Caco-2 (cell line): ENCODE measurements around the gene ITPR3. TPM values are rescaled to one million over a fixed set of nuclear protein-coding genes. Genes with fewer than 3 reads are reported as not detected.

Experiments used
- BruUV-seq: library from RNA; stranded (reverse); fragments of 400-500 nt; replicated peaks from 2 replicates; lab custom pipeline; 2021; lab: Mats Ljungman, UMichigan
- CTCF ChIA-PET: fragments of 300-600 bp; sonication (Branson Sonifier 250); formaldehyde crosslinking; loops from one replicate; lab custom pipeline; 2022; ENCODE audit warnings: antibody characterized with exemption; lab: Charles Lee
- POLR2A ChIA-PET: fragments of 300-600 bp; sonication (Branson Sonifier 250); formaldehyde crosslinking; loops from one replicate; lab custom pipeline; 2022; ENCODE audit warnings: antibody characterized with exemption; lab: Charles Lee
- DNase-seq, 2 experiments: peaks; one replicate each; pipeline versions ENCODE4 v3.0.0 to v3.0.0-alpha.2; 2020 to 2022
- H3K27me3 ChIP-seq: replicated peaks from 2 replicates; pipeline ENCODE4 v1.6.0; 2011; ENCODE audit warnings: low read length; ENCODE audit not compliant: control insufficient read depth, insufficient read depth
- H3K36me3 ChIP-seq: 2 replicates; pipeline ENCODE4 v1.5.1; 2011; ENCODE audit warnings: low read length; ENCODE audit not compliant: control insufficient read depth, insufficient read depth
- H3K4me1 ChIP-seq: fragments of 250-450 bp; sonication (Bioruptor Pico); 2 replicates; pipeline ENCODE4 v1.5.1; 2020; ENCODE audit warnings: mild to moderate bottlenecking
- H3K4me3 ChIP-seq: 2 replicates; pipeline ENCODE4 v1.5.1; 2011; ENCODE audit warnings: low read depth, mild to moderate bottlenecking, control low read depth, low read length
- H3K9me3 ChIP-seq: fragments of 250-450 bp; sonication (Bioruptor Pico); 2 replicates; pipeline ENCODE4 v1.5.1; 2020; ENCODE audit warnings: mild to moderate bottlenecking, moderate library complexity
- H3K27ac Mint-ChIP-seq: one replicate; pipeline ENCODE4 v1.8.0; 2022; ENCODE audit warnings: mixed read lengths; ENCODE audit not compliant: unreplicated experiment
- H3K27me3 Mint-ChIP-seq: one replicate; pipeline ENCODE4 v1.8.0; 2022; ENCODE audit warnings: mixed read lengths; ENCODE audit not compliant: insufficient read depth, unreplicated experiment
- H3K36me3 Mint-ChIP-seq: one replicate; pipeline ENCODE4 v1.8.0; 2022; ENCODE audit warnings: mild to moderate bottlenecking, mixed read lengths; ENCODE audit not compliant: insufficient read depth, unreplicated experiment
- H3K4me1 Mint-ChIP-seq: one replicate; pipeline ENCODE4 v1.8.0; 2022; ENCODE audit warnings: low read depth, mixed read lengths; ENCODE audit not compliant: unreplicated experiment
- H3K4me3 Mint-ChIP-seq: one replicate; pipeline ENCODE4 v1.8.0; 2022; ENCODE audit warnings: mild to moderate bottlenecking, moderate library complexity, mixed read lengths; ENCODE audit not compliant: unreplicated experiment
- H3K9me3 Mint-ChIP-seq: one replicate; pipeline ENCODE4 v1.8.0; 2022; ENCODE audit warnings: mixed read lengths; ENCODE audit not compliant: unreplicated experiment
- CTCF ChIP-seq, 2 experiments: fragments of 200-600 bp in 1 of 2; IDR thresholded peaks; 1 replicate in 1 of 2; 2 replicates in 1 of 2; pipeline versions ENCODE4 v1.5.1 to v1.8.0; 2011 to 2022; ENCODE audit warnings: antibody characterized with exemption in 1 of 2, control low read depth in 1 of 2, inconsistent platforms in 1 of 2, low read depth in 1 of 2, low read length in 1 of 2, mild to moderate bottlenecking in 1 of 2, moderate library complexity in 1 of 2; ENCODE audit not compliant: insufficient read depth in 1 of 2, severe bottlenecking in 1 of 2, unreplicated experiment in 1 of 2
- intact Hi-C: fragments of 100-400 bp; cut with micrococcal nuclease; formaldehyde crosslinking; loops from one replicate; pipeline ENCODE4 v1.10.0; 2022; ENCODE audit not compliant: unreplicated experiment
- total RNA-seq: library from RNA; stranded (reverse); gene quantifications from 2 replicates; pipeline ENCODE4 v1.2.3, GENCODE V29; 2022

ITPR3 gene
- total RNA-seq, 1 experiment from 2014 or later: 42.1 TPM

- Histone ChIP-seq H3K4me3 (no peak overlapping the region), H3K36me3 (peaks cover 7% of the 10 kb centered on the region), H3K27me3 (no peaks in the 10 kb centered on the region), H3K9me3 (no peaks in the 10 kb centered on the region), H3K4me1 (no peaks in the 10 kb centered on the region)
- no TSS peak for BruUV-seq
- no peak for TF ChIP-seq CTCF (IDR thresholded peaks at IDR 0.05; ENCODE audit: insufficient read depth in 1 of 2, low read depth in 1 of 2, low read length in 1 of 2, severe bottlenecking in 1 of 2, unreplicated experiment in 1 of 2)
- Mint-ChIP-seq H3K4me3 (no peak overlapping the region), H3K9me3 (no peaks in the 10 kb centered on the region), H3K36me3 (peaks cover 32% of the 10 kb centered on the region), H3K27ac (no peak overlapping the region), H3K27me3 (no peaks in the 10 kb centered on the region), H3K4me1 (no peaks in the 10 kb centered on the region)
- ChIA-PET CTCF (interaction anchor here (0.6 kb wide), 1 partner anchor 34 kb away, joined by 5 read pairs; the partner anchor contains the start of gene UQCC2), POLR2A (no interaction called here)
- no peak for DNase-seq
- intact Hi-C loops: no loop called here
Observed at GRCh38 chr6:33677143-33677660, 56.1 kb downstream of the ITPR3 start.

- Mint-ChIP-seq H3K9me3 (no peaks in the 10 kb centered on the region), H3K27me3 (no peaks in the 10 kb centered on the region), H3K36me3 (peaks cover 32% of the 10 kb centered on the region), H3K4me3 (no peak overlapping the region), H3K4me1 (no peaks in the 10 kb centered on the region), H3K27ac (no peak overlapping the region)
- ChIA-PET CTCF (no interaction called here), POLR2A (no interaction called here)
- Histone ChIP-seq H3K27me3 (no peaks in the 10 kb centered on the region), H3K4me1 (no peaks in the 10 kb centered on the region), H3K4me3 (no peak overlapping the region), H3K36me3 (peaks cover 7% of the 10 kb centered on the region), H3K9me3 (no peaks in the 10 kb centered on the region)
- intact Hi-C loops: no loop called here
- DNase-seq: no peak
- no peak for TF ChIP-seq CTCF (IDR thresholded peaks at IDR 0.05; ENCODE audit: insufficient read depth in 1 of 2, low read depth in 1 of 2, low read length in 1 of 2, severe bottlenecking in 1 of 2, unreplicated experiment in 1 of 2)
- BruUV-seq: no TSS peak
Observed at GRCh38 chr6:33677689-33678088, 56.6 kb downstream of the ITPR3 start.

- Histone ChIP-seq H3K4me3 (no peak overlapping the region), H3K4me1 (no peaks in the 10 kb centered on the region), H3K9me3 (no peaks in the 10 kb centered on the region), H3K36me3 (peaks cover 7% of the 10 kb centered on the region), H3K27me3 (no peaks in the 10 kb centered on the region)
- DNase-seq: no peak
- POLR2A ChIA-PET: no interaction called here
- peaks cover 32% of the 10 kb centered on the region for H3K36me3 Mint-ChIP-seq
- BruUV-seq: no TSS peak
- no peaks in the 10 kb centered on the region for H3K9me3 Mint-ChIP-seq
- CTCF ChIA-PET: no interaction called here
- H3K27ac Mint-ChIP-seq: no peak overlapping the region
- H3K4me1 Mint-ChIP-seq: no peaks in the 10 kb centered on the region
- TF ChIP-seq CTCF (IDR thresholded peaks at IDR 0.05; ENCODE audit: insufficient read depth in 1 of 2, low read depth in 1 of 2, low read length in 1 of 2, severe bottlenecking in 1 of 2, unreplicated experiment in 1 of 2): no peak
- intact Hi-C loops: no loop called here
- no peaks in the 10 kb centered on the region for H3K27me3 Mint-ChIP-seq
- no peak overlapping the region for H3K4me3 Mint-ChIP-seq
Observed at GRCh38 chr6:33678233-33678931, 57.3 kb downstream of the ITPR3 start.
